ENCODE measurements around the gene MARCHF11. TPM values are rescaled to one million over a fixed set of nuclear protein-coding genes. Genes with fewer than 3 reads are reported as not detected.

MARCHF11 gene
- total RNA-seq, 2 donors from 2014 or later, result not detected

DNA sequence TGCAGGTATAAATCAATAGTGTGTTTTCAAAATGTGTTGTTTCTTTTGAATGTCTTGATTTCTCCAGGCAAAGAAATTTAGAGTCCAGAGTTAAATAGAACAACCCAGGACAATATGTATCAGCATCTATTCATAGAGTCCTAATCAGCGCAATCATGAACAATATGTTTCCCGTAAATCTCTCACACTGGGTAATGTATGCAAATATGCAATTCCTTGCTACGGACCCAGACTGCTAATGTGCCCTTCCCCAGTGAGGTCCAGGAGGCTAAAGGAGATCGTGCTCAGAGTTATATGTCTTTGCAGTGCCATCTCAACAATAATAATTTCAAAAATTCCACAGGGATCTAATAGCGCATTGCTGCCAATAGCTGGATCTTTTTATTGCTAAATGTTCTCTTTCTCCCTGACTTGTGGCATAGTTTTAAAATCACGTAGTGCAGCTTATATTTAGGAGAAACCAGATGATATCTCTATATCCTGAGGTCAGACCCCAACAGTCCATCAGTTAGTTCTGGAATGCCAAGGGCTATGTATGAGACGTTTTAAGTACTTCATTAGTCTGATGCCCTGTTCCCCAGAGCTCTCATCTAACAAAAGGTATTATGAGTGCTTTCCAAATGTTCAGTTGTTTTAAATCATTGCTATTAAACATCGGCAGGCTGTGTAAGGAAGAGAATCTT lies 145.1 kb downstream of the MARCHF11 start:
- no peak for DNase-seq (ENCODE audit: low spot score)
- Histone ChIP-seq H3K36me3 (no peaks in the 10 kb centered on the region), H3K4me3 (no peak overlapping the region), H3K4me1 (ENCODE audit: control insufficient read depth in 1 of 2, low read depth in 2 of 2) (no peaks in the 10 kb centered on the region), H3K27ac (no peak overlapping the region), H3K9me3 (no peaks in the 10 kb centered on the region), H3K27me3 (replicated peaks; ENCODE audit: insufficient read depth) (no peaks in the 10 kb centered on the region)
- TF ChIP-seq, protein P1, sequence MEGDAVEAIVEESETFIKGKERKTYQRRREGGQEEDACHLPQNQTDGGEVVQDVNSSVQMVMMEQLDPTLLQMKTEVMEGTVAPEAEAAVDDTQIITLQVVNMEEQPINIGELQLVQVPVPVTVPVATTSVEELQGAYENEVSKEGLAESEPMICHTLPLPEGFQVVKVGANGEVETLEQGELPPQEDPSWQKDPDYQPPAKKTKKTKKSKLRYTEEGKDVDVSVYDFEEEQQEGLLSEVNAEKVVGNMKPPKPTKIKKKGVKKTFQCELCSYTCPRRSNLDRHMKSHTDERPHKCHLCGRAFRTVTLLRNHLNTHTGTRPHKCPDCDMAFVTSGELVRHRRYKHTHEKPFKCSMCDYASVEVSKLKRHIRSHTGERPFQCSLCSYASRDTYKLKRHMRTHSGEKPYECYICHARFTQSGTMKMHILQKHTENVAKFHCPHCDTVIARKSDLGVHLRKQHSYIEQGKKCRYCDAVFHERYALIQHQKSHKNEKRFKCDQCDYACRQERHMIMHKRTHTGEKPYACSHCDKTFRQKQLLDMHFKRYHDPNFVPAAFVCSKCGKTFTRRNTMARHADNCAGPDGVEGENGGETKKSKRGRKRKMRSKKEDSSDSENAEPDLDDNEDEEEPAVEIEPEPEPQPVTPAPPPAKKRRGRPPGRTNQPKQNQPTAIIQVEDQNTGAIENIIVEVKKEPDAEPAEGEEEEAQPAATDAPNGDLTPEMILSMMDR (IDR thresholded peaks at IDR 0.05), result no peak
- no peak for ATAC-seq (ENCODE audit: insufficient number of reproducible peaks, low FRiP score, low read depth)

DNA sequence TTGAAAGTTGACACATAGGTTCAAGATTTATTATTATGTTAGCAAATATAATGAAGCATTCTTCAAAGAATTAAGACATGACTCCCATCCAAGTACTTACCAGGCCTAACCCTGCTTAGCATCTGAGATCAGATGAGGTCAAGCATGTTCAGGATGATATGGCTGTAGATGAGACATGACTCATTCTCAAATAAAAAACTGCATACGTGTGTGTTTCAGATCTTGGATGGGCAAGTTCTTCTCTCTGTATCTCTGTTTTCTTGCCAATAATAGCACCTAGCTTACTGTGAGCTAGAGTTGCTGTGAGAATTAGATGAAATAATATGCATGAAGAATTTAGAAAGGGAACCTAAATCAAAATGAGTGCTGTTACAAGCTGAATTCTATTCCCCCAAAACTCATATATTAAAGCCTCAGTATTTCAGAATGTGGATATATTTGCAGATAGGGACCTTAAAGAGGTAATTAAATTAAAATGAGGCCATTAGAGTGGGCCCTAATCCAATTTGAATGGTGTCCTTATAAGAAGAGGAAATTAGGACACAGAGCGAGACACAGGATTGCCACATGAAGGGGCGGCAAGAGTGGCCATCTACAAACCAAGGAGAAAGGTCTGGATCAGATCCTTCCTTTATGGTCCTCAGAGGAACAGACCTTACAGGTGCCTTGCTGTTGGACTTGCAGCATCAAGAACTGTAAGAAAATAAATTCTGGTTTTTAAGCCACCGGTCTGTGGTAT lies 146.2 kb downstream of the MARCHF11 start:
- ATAC-seq (ENCODE audit: insufficient number of reproducible peaks, low FRiP score, low read depth) (no peak), DNase-seq (ENCODE audit: low spot score) (no peak)
- H3K4me1 ChIP-seq (ENCODE audit: control insufficient read depth in 1 of 2, low read depth in 2 of 2), result no peaks in the 10 kb centered on the region
- no peaks in the 10 kb centered on the region for H3K9me3 ChIP-seq
- no peak overlapping the region for H3K4me3 ChIP-seq
- H3K36me3 ChIP-seq, result no peaks in the 10 kb centered on the region
- TF ChIP-seq, protein P1 (IDR thresholded peaks at IDR 0.05), result no peak
- no peaks in the 10 kb centered on the region for H3K27me3 ChIP-seq (replicated peaks; ENCODE audit: insufficient read depth)
- H3K27ac ChIP-seq, result no peak overlapping the region

DNA sequence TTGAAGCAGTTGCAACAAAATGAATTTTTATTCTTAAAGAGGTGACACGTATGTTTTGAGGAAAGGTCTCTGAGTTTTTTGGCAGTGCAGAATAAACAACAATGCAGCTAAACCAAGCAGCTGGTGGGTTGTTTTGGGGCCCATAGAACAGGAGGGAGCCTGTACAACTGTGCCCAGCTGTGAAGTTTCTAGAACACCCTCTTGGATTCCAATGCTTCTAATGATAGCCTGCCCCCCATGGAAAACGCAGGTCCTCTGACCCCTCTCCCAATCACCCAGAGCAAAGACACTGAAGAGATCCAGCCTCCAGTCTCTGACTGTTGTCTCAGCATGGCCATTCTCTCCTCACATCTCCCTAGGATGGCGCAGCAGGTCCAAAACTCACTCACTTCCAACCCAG lies 150.9 kb downstream of the MARCHF11 start:
- DNase-seq (ENCODE audit: low spot score) (no peak), ATAC-seq (ENCODE audit: insufficient number of reproducible peaks, low FRiP score, low read depth) (no peak)
- H3K4me3 ChIP-seq, result no peak overlapping the region
- no peaks in the 10 kb centered on the region for H3K36me3 ChIP-seq
- no peak overlapping the region for H3K27ac ChIP-seq
- H3K9me3 ChIP-seq, result no peaks in the 10 kb centered on the region
- no peaks in the 10 kb centered on the region for H3K27me3 ChIP-seq (replicated peaks; ENCODE audit: insufficient read depth)
- TF ChIP-seq, protein P1 (IDR thresholded peaks at IDR 0.05), result no peak
- H3K4me1 ChIP-seq (ENCODE audit: control insufficient read depth in 1 of 2, low read depth in 2 of 2), result no peaks in the 10 kb centered on the region

DNA sequence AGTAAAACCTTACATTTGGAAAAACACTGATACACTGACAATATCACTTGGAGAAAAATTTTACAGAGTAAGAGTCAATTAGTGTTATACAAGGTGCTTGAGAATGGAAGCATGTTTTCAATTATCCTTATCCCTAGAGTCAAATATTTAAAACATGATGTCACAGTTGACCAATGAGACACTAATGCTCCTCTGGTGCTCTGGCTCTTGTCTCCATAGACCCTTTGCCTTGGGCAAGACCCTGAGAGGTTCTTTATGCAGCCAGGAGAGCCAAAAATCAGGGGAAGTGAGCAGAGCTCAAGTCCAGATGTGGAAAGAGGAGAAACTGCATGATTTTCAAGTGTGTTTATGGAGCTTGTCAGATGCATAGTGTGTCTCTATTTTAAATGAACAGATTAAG lies 153.9 kb downstream of the MARCHF11 start:
- ATAC-seq (ENCODE audit: insufficient number of reproducible peaks, low FRiP score, low read depth) (no peak), DNase-seq (ENCODE audit: low spot score) (no peak)
- H3K9me3 ChIP-seq, result no peaks in the 10 kb centered on the region
- H3K4me3 ChIP-seq, result no peak overlapping the region
- TF ChIP-seq, protein P1 (IDR thresholded peaks at IDR 0.05), result no peak
- no peak overlapping the region for H3K27ac ChIP-seq
- H3K4me1 ChIP-seq (ENCODE audit: control insufficient read depth in 1 of 2, low read depth in 2 of 2), result no peaks in the 10 kb centered on the region
- H3K36me3 ChIP-seq, result no peaks in the 10 kb centered on the region
- H3K27me3 ChIP-seq (replicated peaks; ENCODE audit: insufficient read depth), result no peaks in the 10 kb centered on the region

DNA sequence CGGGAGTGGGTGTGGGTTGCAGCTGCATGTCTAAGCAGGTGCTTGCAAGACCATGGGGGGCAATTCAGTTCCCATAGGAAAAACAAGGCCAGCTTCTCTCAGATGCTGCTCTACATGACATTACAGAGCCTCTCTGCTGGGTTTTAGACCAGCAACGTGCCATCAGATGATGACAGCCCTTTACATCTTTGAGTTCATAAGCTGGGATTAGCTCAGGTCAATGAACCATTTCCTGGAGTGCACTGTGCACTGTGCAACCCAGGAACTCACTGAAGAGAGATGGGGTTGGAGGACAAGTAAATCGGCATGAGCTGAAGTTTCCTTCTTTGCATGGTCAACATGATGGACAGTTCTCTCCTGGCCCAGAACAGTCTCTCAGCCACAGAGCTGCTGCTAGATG lies 160.6 kb downstream of the MARCHF11 start:
- no peak overlapping the region for H3K27ac ChIP-seq
- no peaks in the 10 kb centered on the region for H3K9me3 ChIP-seq
- no peaks in the 10 kb centered on the region for H3K27me3 ChIP-seq (replicated peaks; ENCODE audit: insufficient read depth)
- DNase-seq (ENCODE audit: low spot score), result no peak
- H3K4me3 ChIP-seq, result no peak overlapping the region
- no peak for ATAC-seq (ENCODE audit: insufficient number of reproducible peaks, low FRiP score, low read depth)
- H3K4me1 ChIP-seq (ENCODE audit: control insufficient read depth in 1 of 2, low read depth in 2 of 2), result no peaks in the 10 kb centered on the region
- H3K36me3 ChIP-seq, result no peaks in the 10 kb centered on the region
- TF ChIP-seq, protein P1 (IDR thresholded peaks at IDR 0.05), result no peak
